HG02798 (cell line): ENCODE measurements around the gene ZNF628.
A peak's percentile ranks its signal among the peaks of the same experiment; 100 is the strongest.
"Not testable (repeated sequence)": the region's sequence is repeated elsewhere in the genome, so short reads cannot be mapped to it uniquely, and the experiment has no call there.

ENCODE experiments used
- ATAC-seq: cut with Tn5 transposase; IDR thresholded peaks from one replicate; pipeline ENCODE4 v1.9.1; 2021; ENCODE audit warnings: mild to moderate bottlenecking; ENCODE audit not compliant: unreplicated experiment, poor library complexity

The ZNF628 gene

GRCh38 chr19:55448175-55448490, 28.3 kb upstream of the ZNF628 start:
- not testable (repeated sequence) for ATAC-seq

DNA sequence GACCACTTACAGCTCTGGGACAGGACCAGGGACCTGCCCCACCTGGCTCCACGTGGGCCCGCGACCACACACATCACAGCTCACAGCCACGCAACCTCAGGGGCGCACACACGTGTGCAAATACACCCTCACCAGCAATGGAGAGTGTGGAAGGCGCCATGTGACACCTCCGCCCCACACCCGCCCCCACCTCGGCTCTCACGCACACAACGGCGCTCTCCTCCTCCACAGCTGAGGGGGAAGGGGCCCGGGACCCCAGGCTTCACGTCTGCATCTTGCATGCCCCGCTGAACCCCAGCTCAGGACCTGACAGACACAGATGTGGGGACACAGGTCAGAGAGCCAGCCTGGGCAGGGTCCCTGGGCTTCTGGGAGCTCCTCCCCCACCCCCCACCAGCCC, 26.9 kb upstream of the ZNF628 start:
- no peak for ATAC-seq

DNA sequence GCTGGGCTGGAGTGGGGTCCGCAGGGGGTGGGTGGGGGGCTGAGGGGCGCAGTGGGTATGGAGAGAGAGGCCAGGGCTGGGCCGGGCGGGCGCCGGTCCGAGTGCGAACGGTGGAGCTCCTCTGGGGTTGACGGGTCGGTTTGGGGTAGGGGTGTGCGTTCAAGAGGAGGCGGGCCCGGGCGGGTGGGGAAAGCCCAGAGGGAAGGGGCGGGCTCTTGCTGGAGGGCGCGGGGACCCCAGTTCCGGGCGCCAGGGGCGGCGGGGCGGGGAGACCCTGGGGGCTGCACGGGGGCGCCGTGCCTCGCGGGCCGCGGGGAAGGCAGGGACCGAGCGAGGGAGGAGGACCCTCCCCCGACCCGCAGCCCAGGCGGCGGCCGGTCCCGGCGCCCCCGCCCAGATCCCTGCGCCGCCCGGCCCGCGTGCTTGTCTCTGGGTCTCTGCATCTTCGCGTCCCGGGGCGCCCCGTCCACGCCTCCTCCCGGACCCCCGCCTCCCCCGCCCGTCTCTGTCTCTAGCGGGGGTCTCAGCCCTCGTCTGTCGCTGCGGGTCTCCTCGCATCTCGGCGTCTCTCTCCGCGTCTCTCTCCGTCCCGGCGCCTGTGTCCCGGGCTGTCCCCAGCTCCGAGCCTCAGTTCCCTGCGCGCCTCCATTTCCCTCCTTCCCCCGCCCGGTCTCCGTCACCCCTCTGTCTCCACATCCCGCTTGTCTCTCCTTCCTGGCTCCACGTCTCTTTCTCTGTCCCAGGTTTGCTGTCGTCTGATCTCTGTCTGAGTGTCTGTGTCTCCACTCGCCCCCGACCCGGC, 25.1 kb upstream of the ZNF628 start:
- ATAC-seq: no peak

DNA sequence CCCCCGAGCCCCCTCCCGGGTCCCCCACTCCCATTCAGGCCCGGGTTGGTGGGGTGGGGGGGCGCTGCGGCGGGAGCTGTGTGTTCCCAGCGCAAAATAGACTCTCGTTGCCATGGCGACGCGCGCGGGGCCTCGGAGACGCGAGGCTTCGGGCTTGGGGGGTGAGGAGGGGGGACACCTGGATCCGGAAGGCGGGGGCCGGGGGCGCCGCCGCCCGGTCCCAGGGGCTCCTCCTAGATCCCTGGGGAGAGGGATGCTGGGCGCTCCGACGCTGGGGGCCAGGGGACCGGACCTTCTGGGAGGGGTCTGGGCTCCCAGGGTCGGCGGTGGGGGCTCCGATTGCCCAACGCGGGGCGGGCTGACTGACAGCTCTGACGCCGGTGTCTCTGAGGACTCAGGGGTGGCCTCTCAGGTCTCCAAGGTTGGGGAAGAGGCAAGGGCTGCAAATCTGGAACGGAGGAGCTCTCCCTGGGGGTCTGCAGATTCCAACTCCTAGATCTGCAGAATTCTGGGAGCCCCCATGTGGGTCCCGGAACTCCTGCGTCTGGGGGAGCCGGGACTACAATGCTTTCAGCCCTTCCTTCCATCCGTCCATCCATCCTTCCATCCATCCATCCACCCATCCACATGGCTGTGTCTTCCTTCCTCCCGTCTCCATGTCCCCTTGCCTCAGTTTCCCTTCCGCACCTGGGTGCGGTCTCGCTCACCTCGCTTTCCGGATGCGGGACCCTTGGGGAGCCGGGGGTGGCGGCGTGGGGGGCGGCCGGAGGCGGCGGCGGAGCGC, 24.3 kb upstream of the ZNF628 start:
- no peak for ATAC-seq

DNA sequence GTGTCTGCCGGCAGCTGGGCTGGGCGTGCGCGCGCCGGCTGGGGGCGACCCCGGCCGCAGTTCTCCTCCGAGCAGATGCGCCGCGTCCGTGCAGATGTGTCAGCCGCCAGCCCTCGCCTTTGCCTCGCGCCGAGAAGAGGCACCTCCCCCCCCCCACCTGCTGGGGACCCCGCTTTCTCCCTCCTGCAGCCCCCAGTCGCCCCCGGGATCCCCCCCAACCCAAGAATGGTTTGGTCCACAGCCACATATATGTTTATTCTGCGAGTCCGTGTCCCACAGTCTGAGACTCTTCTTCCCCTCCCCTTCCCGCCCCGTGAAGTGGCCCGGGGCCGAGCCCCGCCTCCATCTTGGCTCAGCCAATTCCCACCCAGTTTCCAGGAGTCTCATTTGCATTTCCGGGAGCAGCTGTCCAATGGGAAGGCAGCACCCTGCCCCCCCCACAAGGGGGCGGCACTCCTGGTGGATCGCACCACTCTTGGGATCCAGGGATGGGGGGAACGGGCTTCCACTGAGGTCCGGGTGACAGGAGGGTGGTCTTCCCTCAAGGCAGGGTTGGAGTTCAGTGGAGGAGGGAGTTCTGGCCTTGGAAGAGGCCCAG, 23.6 kb upstream of the ZNF628 start:
- no peak for ATAC-seq

GRCh38 chr19:55453511-55454260, 22.7 kb upstream of the ZNF628 start:
- ATAC-seq: no peak

GRCh38 chr19:55454787-55455243, 21.6 kb upstream of the ZNF628 start:
- no peak for ATAC-seq

- no peak for ATAC-seq
Measured at GRCh38 chr19:55455576-55456235, 20.7 kb upstream of the ZNF628 start.

DNA sequence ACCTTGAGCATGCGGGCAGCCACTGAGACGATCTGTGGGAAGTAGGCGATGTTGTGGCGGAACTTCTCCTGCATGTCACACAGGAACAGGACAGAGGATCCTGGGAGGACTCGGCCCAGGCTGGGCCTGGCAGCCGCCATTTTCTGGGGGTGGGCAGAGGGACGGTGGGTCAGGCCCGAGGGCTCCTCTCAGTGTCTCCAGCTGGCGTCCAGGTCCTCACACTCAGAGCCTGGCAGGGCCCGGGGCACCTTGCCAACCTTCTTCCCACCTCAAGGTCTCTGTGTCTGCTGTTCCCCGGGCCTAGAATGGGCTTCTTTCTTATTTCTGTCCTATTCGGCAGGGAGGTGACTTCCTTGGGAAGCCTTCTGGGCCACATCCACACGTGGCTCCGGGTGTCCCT, 20.1 kb upstream of the ZNF628 start:
- ATAC-seq: no peak

DNA sequence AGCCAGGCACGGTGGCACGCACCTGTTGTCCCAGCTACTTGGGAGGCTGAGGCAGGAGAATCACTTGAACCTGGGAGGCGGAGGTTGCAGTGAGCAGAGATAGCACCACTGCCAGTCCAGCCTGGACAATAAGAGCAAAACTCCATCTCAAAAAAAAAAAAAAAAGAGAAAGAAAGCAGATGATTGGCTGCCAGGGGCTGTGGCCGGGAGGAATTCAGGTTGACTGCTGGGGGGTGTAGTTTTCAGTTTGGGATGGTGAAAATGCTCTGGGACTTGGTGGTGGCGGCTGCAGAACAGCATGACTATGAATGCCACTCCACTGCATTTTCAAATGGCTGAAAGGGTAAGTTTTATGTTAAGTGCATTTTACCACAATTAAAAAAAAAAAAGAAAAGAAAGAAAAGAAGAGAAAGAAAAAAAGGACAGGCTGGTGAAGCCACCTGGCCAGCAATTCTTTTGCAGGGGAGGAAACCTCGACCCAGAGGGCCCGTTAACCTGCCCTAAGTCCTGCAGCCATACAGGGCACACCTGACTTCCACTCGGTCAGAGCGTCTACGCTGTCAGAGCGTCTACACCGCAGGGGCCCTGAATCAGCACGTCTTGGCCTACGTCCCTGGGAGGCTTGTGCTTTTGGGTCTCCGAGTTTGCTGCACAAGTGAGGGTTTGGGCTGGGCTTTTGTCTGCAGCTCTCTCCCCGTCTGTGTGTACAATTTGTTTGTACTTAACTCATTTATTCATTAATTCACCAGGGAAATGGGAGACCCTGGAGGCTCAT, 18.5 kb upstream of the ZNF628 start:
- ATAC-seq: no peak

DNA sequence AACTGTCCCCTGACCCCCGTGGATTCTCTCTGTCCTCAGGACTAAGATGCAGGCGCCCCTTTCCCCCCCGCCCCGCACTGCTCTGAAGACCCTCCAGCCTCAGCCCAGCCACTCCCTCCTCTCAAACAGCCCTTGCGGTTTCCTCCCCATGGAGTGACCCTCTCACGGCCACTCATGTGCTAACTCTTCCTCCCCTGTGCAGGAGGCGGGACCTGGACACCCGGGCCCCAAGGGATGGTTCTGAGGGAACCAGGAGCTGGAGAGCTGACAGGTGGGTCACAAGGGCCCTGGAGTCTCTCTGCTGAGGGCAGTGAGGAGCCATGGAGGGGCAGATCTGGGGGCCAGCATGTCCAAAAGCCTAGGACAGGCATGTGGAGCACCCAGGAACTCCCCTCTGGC, 16.9 kb upstream of the ZNF628 start:
- no peak for ATAC-seq

- ATAC-seq: no peak
Measured at GRCh38 chr19:55459950-55460657, 16.3 kb upstream of the ZNF628 start.

DNA sequence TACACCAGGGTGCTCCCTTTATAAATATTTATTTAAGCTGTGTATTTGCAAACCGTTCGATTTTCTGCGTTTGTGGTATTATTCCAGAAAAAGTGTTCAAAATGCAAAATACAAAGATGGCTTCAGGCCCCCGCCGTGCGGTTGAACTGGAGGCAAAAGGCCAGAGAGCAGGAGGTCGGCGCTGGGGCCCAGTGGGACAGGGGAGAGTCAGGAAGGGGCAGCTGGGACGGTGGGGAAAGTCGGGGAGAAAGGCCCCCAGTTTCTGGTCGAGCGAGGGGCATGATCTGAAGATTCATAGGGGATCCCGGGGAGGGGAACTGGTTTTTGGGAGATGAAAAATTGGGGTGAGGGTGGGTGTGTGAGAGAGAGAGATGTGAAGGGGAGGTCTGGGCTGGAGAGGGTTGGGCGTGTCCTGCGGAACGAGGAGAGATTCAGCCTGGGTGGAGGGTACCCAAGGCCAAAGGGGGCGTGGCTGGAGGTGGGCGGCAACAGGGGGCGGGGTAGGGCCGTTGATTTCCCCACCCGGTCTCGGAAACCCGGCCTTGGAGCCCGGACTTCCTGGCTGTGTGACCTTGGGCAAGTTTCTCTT, 15.7 kb upstream of the ZNF628 start:
- no peak for ATAC-seq

- peak; percentile 97 for ATAC-seq
Measured at GRCh38 chr19:55461259-55461973, 15.0 kb upstream of the ZNF628 start, which contains the start of gene ISOC2. ISOC2 (minus strand) TSS chr19:55461642; CDS start chr19:55456486, 5,156 bp downstream.

DNA sequence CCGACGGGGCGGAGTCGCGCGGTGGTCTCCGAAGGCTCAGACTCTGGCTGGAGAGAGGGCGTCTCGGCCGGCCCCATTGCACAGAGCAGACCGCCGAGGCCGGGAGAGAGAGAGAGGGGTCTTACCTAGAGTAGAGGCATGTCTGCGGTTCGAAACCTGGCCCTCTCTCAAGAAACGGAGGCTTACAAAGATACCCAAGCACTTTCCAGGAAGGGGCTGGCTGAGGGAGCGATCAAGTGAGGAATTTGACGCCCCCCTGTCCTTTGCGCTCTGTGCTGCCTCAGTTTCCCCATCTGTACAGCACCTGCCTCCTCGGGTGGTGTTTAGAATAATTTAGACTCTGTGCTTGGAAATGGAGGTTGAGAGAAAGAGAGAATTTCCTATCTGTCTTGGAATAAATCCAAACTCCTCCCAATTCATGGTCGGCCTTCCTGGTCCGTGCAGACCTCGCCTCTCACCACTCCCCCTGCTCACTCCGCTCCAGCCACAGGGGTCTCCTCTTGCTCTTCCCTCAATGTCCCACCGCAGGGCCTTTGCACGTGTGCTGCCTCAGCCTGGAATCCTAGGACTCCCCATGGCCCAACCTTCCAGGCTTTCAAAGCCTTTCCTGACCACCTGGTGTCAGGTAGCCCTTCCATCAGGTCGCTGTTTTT, 14.3 kb upstream of the ZNF628 start:
- no peak for ATAC-seq

- ATAC-seq: no peak
Measured at GRCh38 chr19:55462722-55463121, 13.7 kb upstream of the ZNF628 start.

GRCh38 chr19:55463583-55464031, 12.8 kb upstream of the ZNF628 start:
- ATAC-seq: no peak
